HepG2 (cell line): ENCODE measurements around the gene CHTF8. TPM values are rescaled to one million over a fixed set of nuclear protein-coding genes. Genes with fewer than 3 reads are reported as not detected.

ENCODE experiments used
- ATF7 ChIP-seq, 2 experiments: fragments of 450-650 bp in 1 of 2; sonication (generic) in 1 of 2; formaldehyde crosslinking in 1 of 2; IDR thresholded peaks; 2 replicates each; pipeline versions ENCODE4 v1.4.0 to v1.6.1; 2016 to 2020; ENCODE audit warnings: antibody characterized with exemption in 1 of 2, mild to moderate bottlenecking in 1 of 2, missing genetic modification reagents in 1 of 2
- BHLHE40 ChIP-seq: IDR thresholded peaks from 2 replicates; pipeline ENCODE4 v1.6.1; 2011; ENCODE audit warnings: low read length, improper control_type of control experiment
- CERS6 ChIP-seq: sonication (generic); formaldehyde crosslinking; IDR thresholded peaks from 2 replicates; pipeline ENCODE4 v1.5.0; 2020; ENCODE audit warnings: missing genetic modification reagents
- DNMT3B ChIP-seq: conservative IDR thresholded peaks from 2 replicates; pipeline ENCODE4 v1.6.1; 2016; ENCODE audit warnings: missing biosample characterization, control low read depth
- FOXA1 ChIP-seq, 2 experiments: fragments of 450-650 bp in 1 of 2; sonication (generic) in 1 of 2; formaldehyde crosslinking in 1 of 2; IDR thresholded peaks; 2 replicates each; pipeline versions ENCODE4 v1.4.0 to v1.6.1; 2016 to 2020; ENCODE audit warnings: missing genetic modification reagents in 1 of 2
- FUBP1 ChIP-seq: sonication (generic); formaldehyde crosslinking; IDR thresholded peaks from 2 replicates; pipeline ENCODE4 v1.5.1; 2020; ENCODE audit warnings: missing genetic modification reagents, mild to moderate bottlenecking, borderline replicate concordance
- GRHL1 ChIP-seq: sonication (generic); formaldehyde crosslinking; conservative IDR thresholded peaks from 2 replicates; pipeline ENCODE4 v1.8.0; 2022; ENCODE audit warnings: missing genetic modification reagents
- HBP1 ChIP-seq: IDR thresholded peaks from 2 replicates; pipeline ENCODE4 v1.6.1; 2016; ENCODE audit warnings: low read depth, control low read depth
- HINFP ChIP-seq: sonication (generic); formaldehyde crosslinking; IDR thresholded peaks from 2 replicates; pipeline ENCODE4 v1.4.0; 2020; ENCODE audit warnings: low read depth, mild to moderate bottlenecking, missing genetic modification reagents
- HNRNPH1 ChIP-seq: fragments of 200-400 bp; formaldehyde crosslinking; optimal IDR thresholded peaks from 2 replicates; pipeline ENCODE3; 2017; ENCODE audit warnings: mild to moderate bottlenecking, low read depth, low read length
- KMT2A ChIP-seq: sonication (generic); formaldehyde crosslinking; IDR thresholded peaks from 2 replicates; pipeline ENCODE4 v1.4.0; 2020; ENCODE audit warnings: missing genetic modification reagents
- MIER3 ChIP-seq: IDR thresholded peaks from 2 replicates; pipeline ENCODE4 v1.6.1; 2016; ENCODE audit warnings: missing compliant biosample characterization, borderline replicate concordance
- REPIN1 ChIP-seq: sonication (generic); formaldehyde crosslinking; IDR thresholded peaks from 2 replicates; pipeline ENCODE4 v1.8.0; 2022; ENCODE audit warnings: missing genetic modification reagents, low read depth, mild to moderate bottlenecking, borderline replicate concordance
- ZHX1 ChIP-seq: sonication (generic); formaldehyde crosslinking; IDR thresholded peaks from 2 replicates; pipeline ENCODE4 v1.8.1; 2022; ENCODE audit warnings: low read depth, mild to moderate bottlenecking, missing genetic modification reagents
- ZNF10 ChIP-seq: sonication (generic); formaldehyde crosslinking; IDR thresholded peaks from 2 replicates; pipeline ENCODE4 v1.4.0; 2020; ENCODE audit warnings: mild to moderate bottlenecking, low read depth, missing genetic modification reagents, borderline replicate concordance
- ZNF749 ChIP-seq: sonication (generic); formaldehyde crosslinking; IDR thresholded peaks from 2 replicates; pipeline ENCODE4 v1.8.0; 2022; ENCODE audit warnings: mild to moderate bottlenecking, missing genetic modification reagents, moderate library complexity, borderline replicate concordance
- polyA plus RNA-seq, 8 experiments: library from polyadenylated mRNA; depleted of rRNA in 3 of 8; stranded (reverse) in 7 of 8; unstranded in 1 of 8; fragments of >200 nt; fragmentation: Illumina TruSeq in 4 of 8; extraction: Trizol in 4 of 8; gene quantifications; 2 replicates each; pipeline versions ENCODE4 v1.2.1 to v1.2.3, GENCODE V29; 2011 to 2016; ENCODE audit warnings: low read depth in 4 of 8, missing spikeins in 1 of 8, mixed read lengths in 1 of 8; ENCODE audit not compliant: insufficient read depth in 1 of 8
- total RNA-seq, 5 experiments: library from RNA; depleted of rRNA; stranded (reverse); fragments of >200 nt; fragmentation: Illumina TruSeq; extraction: Trizol; gene quantifications; 2 replicates each; pipeline ENCODE4 v1.2.3, GENCODE V29; 2016; ENCODE audit warnings: low read depth in 1 of 5

The CHTF8 gene
- total and polyA plus RNA-seq, 2 of the 13 experiments (the other 11 are each of a cell fraction or from before 2014, with no cell fraction given) = 37.2 to 67.5 TPM

GRCh38 chr16:69089091-69089910 lies 43.1 kb downstream of the CHTF8 start (continued):
- TF ChIP-seq HBP1 (CRISPR knock-in tag) (0 out of 2 replicates have a peak, but pooled peaks have one; percentile 20), ZNF10 (CRISPR knock-in tag) (no peak), REPIN1 (CRISPR knock-in tag) (peak; percentile 80), CERS6 (CRISPR knock-in tag) (no peak), FOXA1 (IDR thresholded peaks at IDR 0.05) (no peak), FOXA1 (CRISPR knock-in tag; IDR thresholded peaks at IDR 0.05) (peak; percentile 2; the same call in 1 of the 2 replicates), ZHX1 (no peak), BHLHE40 (0 out of 2 replicates have a peak, but pooled peaks have one; percentile 25), ZNF749 (CRISPR knock-in tag) (no peak), GRHL1 (CRISPR knock-in tag) (no peak), MIER3 (CRISPR knock-in tag) (no peak), DNMT3B (no peak), HNRNPH1 (no peak), FUBP1 (no peak), KMT2A (CRISPR knock-in tag) (no peak), ATF7 (IDR thresholded peaks at IDR 0.05) (no peak), ATF7 (CRISPR knock-in tag; IDR thresholded peaks at IDR 0.05) (no peak; the same call in 1 of the 2 replicates), HINFP (CRISPR knock-in tag) (no peak)
